GM18867 (cell line): ENCODE results near the gene MYO3A.

ENCODE experiments used
- ATAC-seq: cut with Tn5 transposase; IDR thresholded peaks from one replicate; pipeline ENCODE4 v1.9.1; 2021; ENCODE audit warnings: mild to moderate bottlenecking, moderate library complexity; ENCODE audit not compliant: unreplicated experiment

MYO3A gene

GRCh38 chr10:26214004-26214403 lies 280.0 kb downstream of the MYO3A start:
- no peak for ATAC-seq

- ATAC-seq, result no peak
These were observed 280.7 kb downstream of the MYO3A start for GRCh38 chr10:26214551-26215395.

GRCh38 chr10:26215396-26215934 lies 281.4 kb downstream of the MYO3A start:
- ATAC-seq, result no peak

- no peak for ATAC-seq
These were observed 282.0 kb downstream of the MYO3A start for GRCh38 chr10:26215935-26216584.

GRCh38 chr10:26216585-26217395 lies 282.8 kb downstream of the MYO3A start, which contains the start of gene GAD2:
Gene GAD2, plus strand, starts transcription at chr10:26216774. Its CDS starts 36 bp downstream, at chr10:26216810.
- ATAC-seq, result no peak

- no peak for ATAC-seq
These were observed 283.5 kb downstream of the MYO3A start for GRCh38 chr10:26217396-26218086.

- no peak for ATAC-seq
These were observed 285.6 kb downstream of the MYO3A start for GRCh38 chr10:26219676-26220075.

- no peak for ATAC-seq
These were observed 286.9 kb downstream of the MYO3A start for GRCh38 chr10:26220901-26221300.

GRCh38 chr10:26221541-26221940 lies 287.5 kb downstream of the MYO3A start:
- ATAC-seq, result no peak

- ATAC-seq, result no peak
These were observed 288.5 kb downstream of the MYO3A start for GRCh38 chr10:26222563-26222962.

GRCh38 chr10:26225322-26225721 lies 291.3 kb downstream of the MYO3A start:
- no peak for ATAC-seq

- ATAC-seq, result no peak
These were observed 293.8 kb downstream of the MYO3A start for GRCh38 chr10:26227786-26228185.

- ATAC-seq, result peak; percentile 78
These were observed 298.1 kb downstream of the MYO3A start for GRCh38 chr10:26232174-26232573.

GRCh38 chr10:26235761-26236160 lies 301.7 kb downstream of the MYO3A start:
- ATAC-seq, result no peak

- no peak for ATAC-seq
These were observed 304.3 kb downstream of the MYO3A start for GRCh38 chr10:26238378-26238777.

- no peak for ATAC-seq
These were observed 308.8 kb downstream of the MYO3A start for GRCh38 chr10:26242706-26243350.

GRCh38 chr10:26243351-26243720 lies 309.3 kb downstream of the MYO3A start:
- no peak for ATAC-seq

GRCh38 chr10:26249681-26250080 lies 315.7 kb downstream of the MYO3A start:
- no peak for ATAC-seq

GRCh38 chr10:26251925-26252324 lies 317.9 kb downstream of the MYO3A start:
- ATAC-seq, result no peak

- no peak for ATAC-seq
These were observed 320.6 kb downstream of the MYO3A start for GRCh38 chr10:26254616-26255015.
